MCF 10A (cell line): ENCODE measurements around the gene TNIK. TPM values are rescaled to one million over a fixed set of nuclear protein-coding genes. Genes with fewer than 3 reads are reported as not detected.

Experiments used
- BruUV-seq: library from RNA; stranded (reverse); fragments of 400-500 nt; replicated peaks from 2 replicates; lab custom pipeline; 2021; lab: Mats Ljungman, UMichigan
- CTCF ChIA-PET: fragments of 300-600 bp; sonication (Branson Sonifier 250); formaldehyde crosslinking; extraction: SDS; loops from one replicate; lab custom pipeline; 2021; ENCODE audit warnings: antibody characterized with exemption, inconsistent platforms; lab: Yijun Ruan, JAX
- POLR2A ChIA-PET: fragments of 300-600, 350-650 bp; sonication (Branson Sonifier 250); formaldehyde crosslinking; extraction: SDS; loops from one replicate; lab custom pipeline; 2020; ENCODE audit warnings: antibody characterized with exemption, inconsistent platforms; lab: Yijun Ruan, JAX
- DNase-seq: peaks from one replicate; pipeline ENCODE4 v3.0.0-alpha.2; 2018; ENCODE audit not compliant: unreplicated experiment
- H3K27ac Mint-ChIP-seq: one replicate; pipeline ENCODE4 v1.8.0; 2022; ENCODE audit warnings: mild to moderate bottlenecking, low read depth, mixed read lengths; ENCODE audit not compliant: unreplicated experiment
- H3K27me3 Mint-ChIP-seq: one replicate; pipeline ENCODE4 v1.8.0; 2022; ENCODE audit warnings: mixed read lengths; ENCODE audit not compliant: insufficient read depth, unreplicated experiment
- H3K36me3 Mint-ChIP-seq: one replicate; pipeline ENCODE4 v1.8.0; 2022; ENCODE audit warnings: mild to moderate bottlenecking, moderate library complexity, mixed read lengths; ENCODE audit not compliant: insufficient read depth, unreplicated experiment
- H3K4me1 Mint-ChIP-seq: one replicate; pipeline ENCODE4 v1.8.0; 2022; ENCODE audit warnings: mixed read lengths; ENCODE audit not compliant: insufficient read depth, unreplicated experiment
- H3K4me3 Mint-ChIP-seq: one replicate; pipeline ENCODE4 v1.8.0; 2022; ENCODE audit warnings: mild to moderate bottlenecking, moderate library complexity, mixed read lengths; ENCODE audit not compliant: unreplicated experiment
- H3K9me3 Mint-ChIP-seq: one replicate; pipeline ENCODE4 v1.8.0; 2022; ENCODE audit warnings: mixed read lengths; ENCODE audit not compliant: unreplicated experiment
- intact Hi-C: fragments of 100-400 bp; cut with micrococcal nuclease; formaldehyde crosslinking; loops from 2 replicates; pipeline ENCODE4 v1.14.1; 2022
- total RNA-seq: library from RNA; stranded (reverse); gene quantifications from 2 replicates; pipeline ENCODE4 v1.2.3, GENCODE V29; 2022
- TF ChIP-seq, protein P1 (sequence below): fragments of 200-600 bp; IDR thresholded peaks from one replicate; pipeline ENCODE4 v1.8.0; 2022; ENCODE audit warnings: antibody characterized with exemption, mild to moderate bottlenecking; ENCODE audit not compliant: unreplicated experiment

The TNIK gene
- total RNA-seq, 1 experiment from 2014 or later, result 3.4 TPM

DNA sequence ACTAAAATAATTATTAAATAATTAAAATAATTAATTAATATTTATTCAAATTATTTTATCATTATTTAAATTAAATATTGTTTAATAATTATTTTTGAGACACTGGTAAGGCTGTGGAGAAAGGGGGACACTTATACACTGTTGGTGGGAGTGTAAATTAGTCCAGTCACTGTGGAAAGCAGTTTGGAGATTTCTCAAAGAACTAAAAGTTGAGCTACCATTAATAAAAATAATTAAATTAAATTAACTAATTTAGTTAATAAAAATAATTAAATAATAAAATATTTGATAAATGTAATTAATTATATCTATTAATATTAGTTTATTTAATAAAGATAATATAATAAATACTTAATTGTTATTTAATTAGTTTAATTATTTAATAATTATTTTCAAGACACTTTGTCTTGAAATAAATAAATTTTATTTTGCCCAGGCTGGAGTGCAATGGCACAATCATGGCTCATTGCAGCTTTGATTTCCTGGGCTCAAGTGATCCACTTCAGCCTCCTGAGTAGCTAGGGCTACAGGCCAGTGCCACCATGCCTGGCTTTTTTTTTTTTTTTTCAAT, 16.4 kb upstream of the TNIK start:
- no peaks in the 10 kb centered on the region for H3K9me3 Mint-ChIP-seq
- BruUV-seq, result no TSS peak
- intact Hi-C loops, result no loop called here
- CTCF ChIA-PET, result interaction anchor here (0.7 kb wide), 2 partner anchors 16 to 30 kb away, joined by 5 read pairs; no protein-coding TSS in a partner anchor
- H3K27ac Mint-ChIP-seq, result no peak overlapping the region
- POLR2A ChIA-PET, result no interaction called here
- no peaks in the 10 kb centered on the region for H3K27me3 Mint-ChIP-seq
- TF ChIP-seq, protein P1, sequence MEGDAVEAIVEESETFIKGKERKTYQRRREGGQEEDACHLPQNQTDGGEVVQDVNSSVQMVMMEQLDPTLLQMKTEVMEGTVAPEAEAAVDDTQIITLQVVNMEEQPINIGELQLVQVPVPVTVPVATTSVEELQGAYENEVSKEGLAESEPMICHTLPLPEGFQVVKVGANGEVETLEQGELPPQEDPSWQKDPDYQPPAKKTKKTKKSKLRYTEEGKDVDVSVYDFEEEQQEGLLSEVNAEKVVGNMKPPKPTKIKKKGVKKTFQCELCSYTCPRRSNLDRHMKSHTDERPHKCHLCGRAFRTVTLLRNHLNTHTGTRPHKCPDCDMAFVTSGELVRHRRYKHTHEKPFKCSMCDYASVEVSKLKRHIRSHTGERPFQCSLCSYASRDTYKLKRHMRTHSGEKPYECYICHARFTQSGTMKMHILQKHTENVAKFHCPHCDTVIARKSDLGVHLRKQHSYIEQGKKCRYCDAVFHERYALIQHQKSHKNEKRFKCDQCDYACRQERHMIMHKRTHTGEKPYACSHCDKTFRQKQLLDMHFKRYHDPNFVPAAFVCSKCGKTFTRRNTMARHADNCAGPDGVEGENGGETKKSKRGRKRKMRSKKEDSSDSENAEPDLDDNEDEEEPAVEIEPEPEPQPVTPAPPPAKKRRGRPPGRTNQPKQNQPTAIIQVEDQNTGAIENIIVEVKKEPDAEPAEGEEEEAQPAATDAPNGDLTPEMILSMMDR, result no peak
- DNase-seq, result no peak
- no peaks in the 10 kb centered on the region for H3K36me3 Mint-ChIP-seq
- peaks cover 8% of the 10 kb centered on the region for H3K4me1 Mint-ChIP-seq
- H3K4me3 Mint-ChIP-seq, result no peak overlapping the region

DNA sequence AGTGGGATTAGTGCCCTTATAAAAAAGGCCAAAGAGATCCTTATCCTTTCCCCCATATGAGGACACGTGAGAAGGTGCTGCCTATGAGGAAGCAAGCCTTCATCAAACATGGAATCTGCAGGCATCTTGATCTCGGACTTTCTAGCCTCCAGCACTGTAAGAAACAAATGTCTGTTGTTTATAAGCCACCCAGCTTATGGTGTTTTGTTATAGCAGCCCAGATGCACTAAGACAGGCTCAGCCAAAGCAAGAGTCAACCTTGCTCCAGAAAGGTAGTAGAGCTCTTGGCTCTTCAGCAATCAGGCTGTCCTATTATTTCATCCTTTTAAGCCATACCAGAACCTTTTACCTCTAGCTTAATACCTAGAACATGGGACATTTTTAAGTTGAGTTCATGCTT, 12.3 kb upstream of the TNIK start:
- H3K27me3 Mint-ChIP-seq, result no peaks in the 10 kb centered on the region
- no peak overlapping the region for H3K4me3 Mint-ChIP-seq
- CTCF ChIA-PET, result no interaction called here
- BruUV-seq, result no TSS peak
- TF ChIP-seq, protein P1, result no peak
- DNase-seq, result no peak
- no peak overlapping the region for H3K27ac Mint-ChIP-seq
- no peaks in the 10 kb centered on the region for H3K4me1 Mint-ChIP-seq
- intact Hi-C loops, result no loop called here
- no peaks in the 10 kb centered on the region for H3K36me3 Mint-ChIP-seq
- POLR2A ChIA-PET, result no interaction called here
- no peaks in the 10 kb centered on the region for H3K9me3 Mint-ChIP-seq

DNA sequence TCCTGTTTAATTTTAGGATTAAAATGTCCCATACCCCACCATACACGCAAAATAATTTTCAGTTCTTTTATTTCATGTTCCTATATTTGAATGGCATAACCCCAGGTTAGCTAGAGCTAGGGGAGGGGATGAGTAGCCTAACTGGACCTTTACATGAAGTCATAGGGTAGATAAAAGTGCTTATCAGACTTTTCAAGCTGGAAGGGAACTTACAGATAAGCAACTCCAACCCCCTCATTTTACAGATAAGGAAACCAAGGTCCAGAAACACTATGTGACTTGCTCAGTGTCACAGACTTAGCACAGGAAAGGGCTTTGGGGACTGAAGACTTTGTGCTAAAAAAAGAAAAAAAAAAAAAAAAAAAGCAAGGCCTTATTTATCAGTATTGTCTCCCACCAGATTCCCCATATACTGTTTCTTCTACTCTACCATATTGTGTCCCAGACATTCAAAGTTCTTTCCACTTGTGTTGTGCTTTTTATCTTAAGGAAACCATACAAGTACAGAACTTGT, 10.6 kb upstream of the TNIK start:
- no peak overlapping the region for H3K4me3 Mint-ChIP-seq
- no TSS peak for BruUV-seq

DNA sequence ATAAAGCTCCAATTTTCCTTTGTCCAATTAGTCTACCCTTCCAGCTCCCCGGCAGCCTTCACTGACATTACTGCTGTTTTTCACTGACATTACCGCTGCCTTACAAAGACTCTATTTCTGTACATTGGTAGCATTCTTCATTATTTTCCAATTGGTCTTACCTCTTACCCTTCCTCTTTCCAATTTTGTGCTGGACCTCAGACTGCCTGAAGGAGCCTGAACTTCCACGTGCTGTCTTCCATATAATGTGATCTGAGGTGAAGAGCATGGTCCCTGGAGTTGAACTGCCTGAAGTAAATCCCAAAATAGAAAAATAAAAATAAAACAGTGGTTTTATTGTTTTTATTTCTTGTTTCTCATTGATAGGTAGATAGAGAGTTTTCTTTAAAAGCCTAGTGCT, 9.2 kb upstream of the TNIK start:
- Mint-ChIP-seq H3K36me3 (no peaks in the 10 kb centered on the region), H3K27ac (no peak overlapping the region), H3K4me3 (no peak overlapping the region), H3K27me3 (no peaks in the 10 kb centered on the region), H3K4me1 (no peaks in the 10 kb centered on the region), H3K9me3 (no peaks in the 10 kb centered on the region)
- DNase-seq, result no peak
- ChIA-PET POLR2A (interaction anchor here (1.1 to 1.7 kb wide), 2 partner anchors 8 to 9 kb away, joined by 3 to 6 read pairs; no protein-coding TSS in a partner anchor), CTCF (interaction anchor here (0.7 kb wide), 1 partner anchor 188 kb away, joined by 3 read pairs; no protein-coding TSS in a partner anchor)
- BruUV-seq, result no TSS peak
- intact Hi-C loops, result loop anchor here (10.0 kb wide), 1 partner anchor 365 kb away; no protein-coding TSS in a partner anchor
- TF ChIP-seq, protein P1, result no peak

More for the DNA sequence above, 10.6 kb upstream of the TNIK start:
- Mint-ChIP-seq H3K27ac (no peak overlapping the region), H3K36me3 (no peaks in the 10 kb centered on the region), H3K4me1 (no peaks in the 10 kb centered on the region), H3K27me3 (no peaks in the 10 kb centered on the region), H3K9me3 (no peaks in the 10 kb centered on the region)
- POLR2A ChIA-PET, result no interaction called here
- TF ChIP-seq, protein P1, result no peak
- intact Hi-C loops, result no loop called here
- CTCF ChIA-PET, result interaction anchor here (0.6 kb wide), 1 partner anchor 50 kb away, joined by 3 read pairs; no protein-coding TSS in a partner anchor
- DNase-seq, result no peak
